ENCODE data around the gene TSPOAP1.

DNA sequence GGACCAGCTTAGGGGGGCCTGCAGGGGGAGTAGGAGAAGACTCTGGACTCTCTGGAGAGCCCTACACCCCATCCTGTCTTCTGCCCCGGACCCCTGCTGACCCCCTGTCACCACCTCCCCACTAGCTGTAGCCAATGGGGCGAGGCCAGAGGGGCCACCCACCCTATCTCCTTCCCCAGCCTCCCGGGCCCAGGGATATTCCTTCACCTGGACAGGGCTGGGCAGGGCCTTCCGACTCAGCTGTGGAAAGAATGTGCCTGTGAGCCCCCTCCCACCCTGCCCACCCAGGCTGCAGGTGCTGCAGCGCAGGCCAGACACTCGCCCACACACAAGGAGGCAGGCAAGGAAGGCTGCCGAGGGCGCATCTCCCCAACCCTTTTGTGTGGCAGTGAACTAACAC is 23.0 kb downstream of the TSPOAP1 start:
- TF ChIP-seq CTCF (conservative IDR thresholded peaks at IDR 0.05; ENCODE audit: low read depth, low read length): no peak
- TF ChIP-seq CEBPB (IDR thresholded peaks at IDR 0.05; ENCODE audit: low read depth, low read length): no peak
- TF ChIP-seq SMC3 (IDR thresholded peaks at IDR 0.05; ENCODE audit: low read depth, low read length): no peak
- no peak for TF ChIP-seq POLR2A (IDR thresholded peaks at IDR 0.05; ENCODE audit: low read depth, low read length)
- no peak for TF ChIP-seq RFX5 (IDR thresholded peaks at IDR 0.05; ENCODE audit: low read depth, low read length)
- no peak for TF ChIP-seq MAZ (IDR thresholded peaks at IDR 0.05; ENCODE audit: borderline replicate concordance, low read depth, low read length)
- TF ChIP-seq RAD21 (IDR thresholded peaks at IDR 0.05; ENCODE audit: low read length): no peak
- no peak for TF ChIP-seq MAFK (IDR thresholded peaks at IDR 0.05; ENCODE audit: low read depth, low read length)
- TF ChIP-seq, protein P1, sequence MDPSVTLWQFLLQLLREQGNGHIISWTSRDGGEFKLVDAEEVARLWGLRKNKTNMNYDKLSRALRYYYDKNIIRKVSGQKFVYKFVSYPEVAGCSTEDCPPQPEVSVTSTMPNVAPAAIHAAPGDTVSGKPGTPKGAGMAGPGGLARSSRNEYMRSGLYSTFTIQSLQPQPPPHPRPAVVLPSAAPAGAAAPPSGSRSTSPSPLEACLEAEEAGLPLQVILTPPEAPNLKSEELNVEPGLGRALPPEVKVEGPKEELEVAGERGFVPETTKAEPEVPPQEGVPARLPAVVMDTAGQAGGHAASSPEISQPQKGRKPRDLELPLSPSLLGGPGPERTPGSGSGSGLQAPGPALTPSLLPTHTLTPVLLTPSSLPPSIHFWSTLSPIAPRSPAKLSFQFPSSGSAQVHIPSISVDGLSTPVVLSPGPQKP (IDR thresholded peaks at IDR 0.05; ENCODE audit: borderline replicate concordance, low read depth, low read length): no peak
- no peak for TF ChIP-seq FOS (IDR thresholded peaks at IDR 0.05; ENCODE audit: low read depth, low read length)
- no peak for TF ChIP-seq MXI1 (IDR thresholded peaks at IDR 0.05; ENCODE audit: borderline replicate concordance, low read depth, low read length)
- TF ChIP-seq USF2 (IDR thresholded peaks at IDR 0.05; ENCODE audit: low read depth, low read length): no peak
- TF ChIP-seq BHLHE40 (IDR thresholded peaks at IDR 0.05; ENCODE audit: low read depth, low read length): no peak
- TF ChIP-seq CHD1 (IDR thresholded peaks at IDR 0.05; ENCODE audit: low read depth, low read length): no peak

All from IMR-90 (cell line).